Ureter (tissue), 1 donor: ENCODE measurements around the gene KCNT1. TPM values are rescaled to one million over a fixed set of nuclear protein-coding genes. Genes with fewer than 3 reads are reported as not detected.

ENCODE experiments used
- DNase-seq: peaks from one replicate; pipeline ENCODE4 v3.0.0-alpha.2; 2020; ENCODE audit warnings: low spot score
- total RNA-seq: library from RNA; stranded (reverse); gene quantifications from one replicate; pipeline ENCODE4 v1.2.4, GENCODE V29; 2023
- donor health status: DM: yes; HTN: yes; CAD: no.

The KCNT1 gene
- total RNA-seq, 1 donor from 2014 or later, result 0.83 TPM

GRCh38 chr9:135699440-135699839 lies 2.5 kb upstream of the KCNT1 start, which contains the start of gene SOHLH1:
TSS of gene SOHLH1 (minus strand) at chr9:135699481. CDS start at chr9:135699467, 14 bp downstream.
- DNase-seq, result no peak

- no peak for DNase-seq
These were observed 1.5 kb upstream of the KCNT1 start for GRCh38 chr9:135700525-135700924.

GRCh38 chr9:135701067-135701958 lies 672 bp upstream of the KCNT1 start:
- no peak for DNase-seq

GRCh38 chr9:135703726-135704125 lies 1.7 kb downstream of the KCNT1 start:
- no peak for DNase-seq

- DNase-seq, result no peak
These were observed 2.5 kb downstream of the KCNT1 start for GRCh38 chr9:135704483-135704882.

GRCh38 chr9:135705376-135705775 lies 3.4 kb downstream of the KCNT1 start:
- DNase-seq, result no peak

- DNase-seq, result no peak
These were observed 4.3 kb downstream of the KCNT1 start for GRCh38 chr9:135706288-135706687.

GRCh38 chr9:135707252-135708138 lies 5.5 kb downstream of the KCNT1 start:
- DNase-seq, result no peak

GRCh38 chr9:135708164-135708563 lies 6.2 kb downstream of the KCNT1 start:
- DNase-seq, result no peak

GRCh38 chr9:135711391-135711790 lies 9.4 kb downstream of the KCNT1 start:
- no peak for DNase-seq

GRCh38 chr9:135711881-135712280 lies 9.9 kb downstream of the KCNT1 start:
- DNase-seq, result no peak

GRCh38 chr9:135712613-135713295 lies 10.8 kb downstream of the KCNT1 start:
- no peak for DNase-seq

GRCh38 chr9:135714242-135715055 lies 12.5 kb downstream of the KCNT1 start:
- DNase-seq, result no peak

GRCh38 chr9:135715056-135715595 lies 13.1 kb downstream of the KCNT1 start:
- DNase-seq, result no peak

- no peak for DNase-seq
These were observed 14.1 kb downstream of the KCNT1 start for GRCh38 chr9:135716045-135716444.

- no peak for DNase-seq
These were observed 15.4 kb downstream of the KCNT1 start for GRCh38 chr9:135717410-135717809.

- DNase-seq, result no peak
These were observed 16.6 kb downstream of the KCNT1 start for GRCh38 chr9:135718616-135719015.

- DNase-seq, result no peak
These were observed 17.5 kb downstream of the KCNT1 start for GRCh38 chr9:135719472-135719871.

GRCh38 chr9:135722365-135722764 lies 20.4 kb downstream of the KCNT1 start:
- no peak for DNase-seq

GRCh38 chr9:135724186-135724787 lies 22.3 kb downstream of the KCNT1 start:
- DNase-seq, result no peak
